Measurements from ENCODE around the gene WSCD2.

The WSCD2 gene

DNA sequence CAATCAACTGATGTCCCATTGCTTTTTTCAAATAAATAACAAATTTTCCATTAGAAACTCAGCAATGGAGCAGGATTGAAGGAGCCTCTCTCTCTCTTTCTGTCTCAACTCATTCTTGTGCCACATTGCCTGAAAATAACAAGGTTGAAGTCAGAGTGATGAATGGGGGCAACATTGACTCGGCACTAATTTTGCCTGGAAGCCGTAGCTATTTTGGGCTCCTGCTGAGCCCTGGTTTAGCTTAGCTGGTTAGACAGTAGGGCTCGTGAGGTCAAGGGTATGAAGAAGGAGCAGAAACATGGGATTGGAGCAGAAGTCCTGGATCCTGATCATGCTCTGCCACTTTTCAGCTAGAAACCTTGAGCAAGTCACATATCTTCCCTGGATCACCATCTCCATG lies 38.9 kb downstream of the WSCD2 start:
- no peak for DNase-seq

GRCh38 chr12:108169708-108170107 lies 40.6 kb downstream of the WSCD2 start:
- DNase-seq, result no peak

DNA sequence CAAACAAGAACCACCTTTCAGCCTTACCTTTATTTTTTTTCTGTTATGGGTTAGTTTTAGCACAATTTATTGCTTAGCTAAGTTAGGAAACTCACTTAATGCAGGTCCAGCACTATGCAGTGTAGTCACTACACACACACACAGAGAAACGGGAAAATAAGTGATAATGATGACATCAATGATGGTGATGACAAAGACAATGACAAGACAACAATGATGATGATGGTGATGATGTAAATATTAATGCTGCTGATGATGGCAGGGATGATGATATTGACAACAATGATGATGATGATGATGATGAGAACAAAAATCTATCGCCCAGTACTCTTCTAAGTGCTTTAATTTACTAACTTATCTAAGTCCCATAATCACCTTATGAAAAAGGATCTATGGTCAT lies 41.1 kb downstream of the WSCD2 start:
- DNase-seq, result no peak

GRCh38 chr12:108172033-108172432 lies 42.9 kb downstream of the WSCD2 start:
- DNase-seq, result no peak

GRCh38 chr12:108173160-108173559 lies 44.1 kb downstream of the WSCD2 start:
- DNase-seq, result no peak

DNA sequence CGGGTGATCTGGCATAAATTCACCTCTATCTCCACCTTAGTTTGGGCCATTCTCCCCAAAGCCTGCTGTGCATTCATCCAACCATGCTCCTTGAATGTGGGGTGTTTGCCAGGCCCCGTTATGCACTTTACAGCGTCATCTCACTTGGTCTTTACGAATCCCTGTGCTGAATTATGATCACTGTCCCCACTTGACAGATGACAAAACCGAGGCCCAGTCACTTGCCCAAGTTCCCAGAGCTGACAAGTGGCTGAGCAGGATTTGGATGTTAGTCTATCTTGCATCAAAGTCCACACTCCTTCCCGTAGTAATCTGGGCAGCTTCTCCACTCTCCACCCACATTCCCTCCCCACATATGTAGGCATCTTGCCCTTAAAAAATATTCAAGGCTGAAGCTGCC lies 44.8 kb downstream of the WSCD2 start:
- DNase-seq, result no peak

GRCh38 chr12:108174641-108175040 lies 45.6 kb downstream of the WSCD2 start:
- DNase-seq, result no peak

GRCh38 chr12:108175310-108175709 lies 46.2 kb downstream of the WSCD2 start:
- DNase-seq, result no peak

- DNase-seq, result no peak
Observed at GRCh38 chr12:108176292-108176691, 47.2 kb downstream of the WSCD2 start.

DNA sequence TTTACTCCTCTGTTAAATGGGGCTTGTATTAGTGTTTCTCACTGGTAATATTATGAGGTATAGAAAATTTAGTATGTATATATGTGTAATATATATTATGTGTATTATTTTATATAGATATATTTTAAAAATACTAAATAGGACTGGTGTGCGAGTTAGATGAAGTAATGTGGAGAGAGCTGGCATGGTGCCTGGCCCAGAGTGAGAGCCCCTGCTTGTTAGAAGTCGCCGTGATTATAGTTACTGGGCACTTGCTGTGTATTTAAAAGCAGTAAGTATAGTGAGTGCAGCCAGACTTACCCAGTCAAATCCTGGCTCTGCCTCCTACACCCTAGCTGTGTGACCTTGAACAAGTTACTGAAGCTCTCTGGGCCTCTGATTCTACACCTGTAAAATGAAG lies 48.0 kb downstream of the WSCD2 start:
- DNase-seq, result no peak

DNA sequence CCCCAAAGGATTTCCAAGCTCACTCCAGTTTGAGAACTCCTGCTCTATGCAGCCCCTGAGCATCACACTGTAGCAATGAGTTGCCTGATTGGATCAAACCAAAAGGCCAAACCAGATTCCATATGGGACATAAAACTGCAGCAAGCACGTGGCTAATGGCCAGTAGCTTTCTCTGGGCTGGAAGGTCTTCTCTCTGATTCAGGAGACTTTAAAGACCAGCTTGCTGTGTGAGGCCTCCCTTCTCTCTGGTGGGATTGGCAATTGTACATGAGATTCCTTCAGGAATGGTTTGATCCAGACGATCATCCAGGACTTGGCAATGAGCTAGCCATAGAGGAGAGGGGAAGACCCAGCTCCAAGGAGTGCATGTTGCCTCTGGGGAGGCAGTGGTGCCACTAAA lies 50.2 kb downstream of the WSCD2 start:
- DNase-seq, result no peak

DNA sequence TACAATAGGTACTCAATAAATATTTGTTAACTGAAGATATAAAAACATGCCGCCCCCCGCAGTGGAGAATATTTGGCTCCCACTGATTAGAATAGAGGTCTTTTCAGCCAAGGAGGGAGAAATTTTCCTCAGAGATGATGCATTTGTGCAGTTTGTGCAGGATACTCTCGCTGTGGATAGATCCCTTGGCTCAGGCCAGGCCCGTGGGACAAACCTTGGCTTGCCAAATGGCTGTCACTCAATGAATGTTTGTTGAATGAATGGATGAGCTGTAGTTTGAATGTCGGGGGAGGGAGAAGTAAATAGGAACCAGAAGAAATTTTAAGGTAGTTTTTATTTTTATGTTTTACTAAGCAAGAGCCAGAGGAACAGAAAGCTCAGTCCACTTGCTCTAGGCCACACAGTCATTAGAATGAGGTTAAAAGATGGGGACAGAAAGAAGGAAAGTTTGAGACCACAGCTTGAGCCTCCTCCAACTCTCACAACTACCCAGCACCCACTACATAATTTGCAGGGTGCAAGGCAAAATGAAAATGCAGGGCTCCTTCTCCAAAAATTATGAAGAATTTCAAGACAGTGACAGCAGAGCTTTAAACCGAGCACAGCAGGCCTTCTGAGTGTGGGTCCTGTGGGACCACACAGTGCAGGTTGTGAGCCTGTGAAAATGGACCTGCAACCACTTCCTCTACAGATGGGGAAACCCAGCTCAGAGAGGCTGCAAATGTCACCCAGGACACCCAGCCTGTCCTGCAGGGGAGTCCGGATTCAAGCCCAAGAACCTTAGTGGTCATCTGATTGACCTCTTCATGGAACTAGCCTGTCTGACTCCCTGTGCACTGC lies 51.4 kb downstream of the WSCD2 start:
- no peak for DNase-seq

GRCh38 chr12:108181095-108181454 lies 52.0 kb downstream of the WSCD2 start:
- DNase-seq, result no peak

DNA sequence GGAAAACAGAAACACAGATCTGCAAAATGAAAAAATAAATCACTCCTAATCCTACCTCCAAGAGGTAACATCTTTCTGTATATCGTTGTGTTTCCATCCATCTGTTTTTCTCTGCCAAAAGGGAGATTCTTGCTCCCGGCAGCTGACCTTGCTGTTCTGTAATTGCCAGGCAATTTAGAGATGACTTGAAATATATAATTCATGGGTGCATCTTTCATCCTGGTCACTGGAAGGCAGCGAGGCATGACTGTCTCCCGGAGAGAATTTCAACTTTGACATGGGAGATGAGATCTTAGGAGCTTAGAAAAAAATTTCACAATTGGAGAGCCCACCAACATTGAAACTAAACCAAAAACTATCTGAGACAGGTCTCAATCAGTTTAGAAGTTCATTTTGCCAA lies 53.0 kb downstream of the WSCD2 start:
- DNase-seq, result no peak

DNA sequence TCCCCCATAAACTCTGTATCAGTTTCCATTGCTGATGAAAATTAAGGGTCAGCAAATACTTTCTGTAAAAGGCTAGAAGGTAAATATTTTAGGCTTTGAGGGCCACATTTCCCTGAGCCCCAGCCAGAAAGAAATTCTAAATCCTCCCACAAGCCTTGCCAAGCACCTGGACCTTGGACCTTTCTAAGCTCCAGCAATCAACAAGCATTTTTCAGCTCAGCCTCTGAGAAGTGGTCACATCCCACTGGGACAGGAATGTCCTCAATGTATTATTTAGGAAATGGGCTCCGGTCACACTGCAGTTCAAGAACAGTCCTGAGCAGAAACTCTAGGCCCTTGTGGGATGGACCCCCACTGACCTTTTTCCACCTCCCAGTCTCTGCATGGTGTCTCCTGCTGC lies 55.9 kb downstream of the WSCD2 start:
- no peak for DNase-seq

DNA sequence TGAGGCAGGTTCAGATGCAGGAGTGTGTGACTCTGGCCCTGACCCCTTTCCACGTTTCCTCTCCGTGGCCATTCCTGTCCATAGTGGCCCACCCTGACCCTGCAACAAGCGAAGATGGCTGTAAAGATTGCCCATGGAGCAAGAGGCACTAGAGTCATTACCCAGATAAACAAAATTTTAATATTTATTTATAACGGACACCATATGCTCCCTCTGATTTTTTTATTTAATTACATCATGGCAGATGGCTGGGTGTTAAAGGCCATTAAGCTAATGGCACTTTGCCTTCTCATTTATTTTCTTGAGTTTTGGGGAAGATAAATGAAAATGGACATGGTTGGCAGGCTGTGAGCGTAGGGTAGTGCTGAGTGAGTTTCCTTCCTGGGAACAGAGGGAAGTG lies 58.7 kb downstream of the WSCD2 start:
- DNase-seq, result no peak

DNA sequence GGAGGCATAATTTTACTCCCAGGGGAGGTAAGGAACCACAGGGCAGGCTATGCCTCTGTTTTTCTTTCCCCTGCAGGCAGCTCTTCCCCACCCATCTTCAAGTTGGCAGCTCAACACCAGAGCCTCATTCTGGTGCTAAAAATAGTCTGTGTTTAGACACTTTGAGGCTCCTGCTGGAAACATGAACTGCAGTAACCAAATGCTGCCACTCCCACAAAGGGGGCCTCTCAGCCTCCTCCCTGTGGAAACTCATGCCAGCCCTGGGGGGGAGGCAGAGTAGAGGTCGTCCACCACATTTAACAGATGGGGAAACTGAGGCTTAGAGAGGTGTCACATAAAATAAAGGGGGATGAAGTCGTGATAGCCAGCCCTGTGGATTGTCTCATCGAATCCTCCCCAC lies 61.4 kb downstream of the WSCD2 start:
- DNase-seq, result no peak

DNA sequence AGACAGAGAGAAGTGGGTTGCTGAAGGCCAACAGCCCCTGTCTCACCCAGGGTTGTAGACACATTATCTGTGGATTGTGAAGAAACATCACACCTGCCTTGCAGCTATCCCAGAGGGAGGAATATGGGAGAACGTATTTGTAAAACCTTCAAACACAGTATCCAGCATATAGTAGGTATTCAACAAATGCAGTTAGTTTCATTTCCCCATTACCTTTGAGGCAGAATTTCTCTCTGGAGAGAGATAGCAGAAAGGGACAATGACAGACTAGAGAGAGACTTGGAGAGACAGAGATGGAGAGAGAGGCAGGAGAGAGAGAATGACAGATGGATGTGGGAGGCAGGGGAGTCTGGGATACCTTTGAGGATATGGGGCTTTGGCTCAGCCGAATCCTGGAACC lies 62.0 kb downstream of the WSCD2 start:
- DNase-seq, result no peak

GRCh38 chr12:108191938-108192337 lies 62.9 kb downstream of the WSCD2 start:
- DNase-seq, result no peak

DNA sequence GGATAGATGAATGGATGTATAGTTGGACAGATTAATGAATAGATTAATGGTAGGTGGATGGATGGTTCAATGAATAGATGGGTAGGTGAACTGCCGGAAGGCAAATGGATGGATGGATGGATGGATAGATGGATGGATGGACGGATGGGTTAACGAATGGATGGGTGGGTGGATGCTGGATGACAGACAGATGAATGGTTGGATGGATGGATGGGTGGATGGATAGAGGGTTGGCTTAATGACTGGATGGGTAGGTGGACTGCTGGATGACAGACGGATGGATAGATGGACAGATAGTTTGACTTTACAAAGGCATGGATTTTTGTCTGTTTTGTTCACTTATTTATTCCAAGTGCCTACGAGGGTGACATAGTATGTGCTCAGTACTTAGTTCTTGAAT lies 64.4 kb downstream of the WSCD2 start:
- no peak for DNase-seq

GRCh38 chr12:108193917-108194316 lies 64.8 kb downstream of the WSCD2 start:
- DNase-seq, result peak; percentile 35

DNA sequence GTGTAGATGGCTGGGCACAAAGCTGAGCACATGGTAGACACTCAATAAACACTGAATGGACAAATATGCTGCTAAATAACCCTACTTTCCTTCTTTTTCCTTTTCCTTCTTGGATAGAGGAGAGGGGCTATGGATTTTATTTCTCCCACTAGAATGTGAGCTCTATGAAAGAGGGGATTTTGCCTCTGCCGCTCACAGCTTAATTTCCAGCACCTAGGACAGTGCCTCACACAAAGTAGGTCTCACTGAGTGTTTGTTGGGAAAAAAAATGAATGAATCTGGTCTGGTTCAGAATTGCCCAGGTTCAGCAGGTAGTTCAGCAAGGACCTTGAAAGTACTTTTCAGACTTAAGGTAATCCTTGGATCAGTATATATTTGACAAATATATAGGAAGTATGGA lies 65.5 kb downstream of the WSCD2 start:
- no peak for DNase-seq

GRCh38 chr12:108196319-108196718 lies 67.2 kb downstream of the WSCD2 start:
- DNase-seq, result no peak

DNA sequence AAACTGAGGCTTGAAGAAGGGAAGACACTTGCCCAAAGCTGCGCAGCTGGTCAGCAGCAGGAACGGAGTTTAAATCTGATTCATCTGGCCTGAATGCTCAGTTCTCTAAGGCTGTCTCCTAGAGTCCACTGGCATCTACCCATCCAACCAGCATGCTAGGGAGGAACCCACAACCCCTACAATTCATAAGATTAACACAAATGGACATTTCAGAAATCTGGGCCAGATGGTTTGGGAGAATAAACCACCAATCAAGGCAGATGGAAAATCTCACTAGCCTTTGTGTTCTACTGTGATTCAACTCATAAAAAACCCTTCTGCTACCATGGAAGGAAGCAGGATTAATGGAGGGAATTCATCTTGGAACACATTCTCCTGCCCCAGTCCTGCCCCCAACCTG lies 67.8 kb downstream of the WSCD2 start:
- DNase-seq, result no peak

GRCh38 chr12:108198043-108198442 lies 69.0 kb downstream of the WSCD2 start:
- no peak for DNase-seq
